ENCODE results near the gene TMC4. TPM values are rescaled to one million over a fixed set of nuclear protein-coding genes. Genes with fewer than 3 reads are reported as not detected.
A peak's percentile ranks its signal among the peaks of the same experiment; 100 is the strongest.

TMC4 gene
- total and polyA plus RNA-seq, 4 donors, result 26.1 to 81.0 (median 33.9) TPM

GRCh38 chr19:54193011-54193410 lies 20.1 kb upstream of the TMC4 start:
- Histone ChIP-seq H3K9ac (ENCODE audit: insufficient read depth in 1 of 2, low read length in 2 of 2) (no peak overlapping the region), H3K4me1 (ENCODE audit: control insufficient read depth in 5 of 5, insufficient read depth in 5 of 5, low read length in 5 of 5) (peaks cover 0 to 19% (median 8%) of the 10 kb centered on the region in 5 donors), H3K4me3 (no peak overlapping the region), H3K9me3 (ENCODE audit: control insufficient read depth in 4 of 4, insufficient read depth in 3 of 4, low read length in 3 of 4) (no peaks in the 10 kb centered on the region), H3K36me3 (ENCODE audit: control insufficient read depth in 4 of 4, insufficient read depth in 4 of 4, low read length in 4 of 4) (peaks cover 0 to 11% (median 8%) of the 10 kb centered on the region in 4 donors), H3K27me3 (ENCODE audit: control insufficient read depth in 3 of 3, insufficient read depth in 3 of 3, low read length in 2 of 3) (no peaks in the 10 kb centered on the region), H3K27ac (ENCODE audit: low read depth in 1 of 2, low read length in 1 of 2) (no peak overlapping the region)
- no peak for DNase-seq
- no peak for ATAC-seq (ENCODE audit: insufficient read depth, low FRiP score)
- no peak for TF ChIP-seq CTCF (IDR thresholded peaks at IDR 0.05; ENCODE audit: control extremely low read depth, extremely low read depth)
- 97 to 99% methylated on average over 11 of the region's 11 CpGs for WGBS, 2 donors

GRCh38 chr19:54191811-54192453 lies 19.0 kb upstream of the TMC4 start:
- Histone ChIP-seq H3K9ac (ENCODE audit: insufficient read depth in 1 of 2, low read length in 2 of 2) (peak overlapping the region; percentile 80 to 81), H3K36me3 (ENCODE audit: control insufficient read depth in 4 of 4, insufficient read depth in 4 of 4, low read length in 4 of 4) (peaks cover 0 to 12% (median 11%) of the 10 kb centered on the region in 4 donors), H3K4me3 (peak overlapping the region; percentile 57), H3K9me3 (ENCODE audit: control insufficient read depth in 4 of 4, insufficient read depth in 3 of 4, low read length in 3 of 4) (no peaks in the 10 kb centered on the region), H3K4me1 (ENCODE audit: control insufficient read depth in 5 of 5, insufficient read depth in 5 of 5, low read length in 5 of 5) (peaks cover 0 to 21% (median 8%) of the 10 kb centered on the region in 5 donors), H3K27ac (ENCODE audit: low read depth in 1 of 2, low read length in 1 of 2) (peak overlapping the region; percentile 98 to 99), H3K27me3 (ENCODE audit: control insufficient read depth in 3 of 3, insufficient read depth in 3 of 3, low read length in 2 of 3) (no peaks in the 10 kb centered on the region)
- no peak for TF ChIP-seq CTCF (IDR thresholded peaks at IDR 0.05; ENCODE audit: control extremely low read depth, extremely low read depth)
- no peak for DNase-seq
- ATAC-seq (ENCODE audit: insufficient read depth, low FRiP score), result no peak
- WGBS, 2 donors, result 60 to 66% methylated on average over 18 to 19 of the region's 19 CpGs

DNA sequence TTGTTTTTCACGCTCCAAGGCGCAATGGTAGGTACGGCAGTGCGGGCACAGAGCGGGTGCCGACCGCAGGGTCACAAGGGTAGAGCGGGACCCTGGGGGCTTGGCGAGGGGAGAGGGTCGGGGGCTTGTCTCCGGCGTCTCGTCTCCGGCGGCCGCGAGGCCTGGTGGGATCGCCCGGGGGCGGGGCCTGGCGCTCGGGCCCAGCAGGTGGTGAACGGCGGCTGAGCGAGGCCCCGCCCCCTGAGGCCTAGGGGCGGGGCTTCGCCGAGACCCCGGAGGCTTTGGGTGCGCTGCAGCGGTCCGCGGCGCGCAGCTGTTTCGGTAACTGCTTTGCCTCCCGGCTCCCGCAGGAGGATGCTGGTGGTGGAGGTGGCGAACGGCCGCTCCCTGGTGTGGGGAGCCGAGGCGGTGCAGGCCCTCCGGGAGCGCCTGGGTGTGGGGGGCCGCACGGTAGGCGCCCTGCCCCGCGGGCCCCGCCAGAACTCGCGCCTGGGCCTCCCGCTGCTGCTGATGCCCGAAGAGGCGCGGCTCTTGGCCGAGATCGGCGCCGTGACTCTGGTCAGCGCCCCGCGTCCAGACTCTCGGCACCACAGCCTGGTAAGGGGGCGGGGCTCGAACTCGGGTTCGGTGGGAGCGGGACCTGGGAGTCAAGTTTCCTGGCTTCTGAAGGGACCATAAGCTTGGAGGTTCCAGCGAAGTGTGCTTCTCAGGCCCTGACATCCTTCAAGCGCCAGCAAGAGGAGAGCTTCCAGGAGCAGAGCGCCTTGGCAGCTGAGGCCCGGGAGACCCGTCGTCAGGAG lies 18.3 kb upstream of the TMC4 start, which contains the start of gene TSEN34:
Gene TSEN34 (plus strand): TSS at position 298 of the 800 bp plus-strand sequence. CDS start 57 bp downstream, at position 355.
- H3K27ac ChIP-seq (ENCODE audit: low read depth in 1 of 2, low read length in 1 of 2), result peak within 1 kb of the TSS; percentile 98 to 99
- peak within 1 kb of the TSS; percentile 84 to 98 for H3K9ac ChIP-seq (ENCODE audit: insufficient read depth in 1 of 2, low read length in 2 of 2)
- TF ChIP-seq CTCF (IDR thresholded peaks at IDR 0.05; ENCODE audit: control extremely low read depth, extremely low read depth), result no peak
- peaks cover 0 to 21% (median 8%) of the 10 kb centered on the region in 5 donors for H3K4me1 ChIP-seq (ENCODE audit: control insufficient read depth in 5 of 5, insufficient read depth in 5 of 5, low read length in 5 of 5)
- WGBS, 2 donors, result 1% methylated on average over 62 to 77 of the region's 77 CpGs
- ATAC-seq (ENCODE audit: insufficient read depth, low FRiP score) (peak; percentile 34), DNase-seq (peak in 2 of 3 donors; percentile 91 to 95)
- H3K4me3 ChIP-seq, result peak within 1 kb of the TSS; percentile 57
- H3K9me3 ChIP-seq (ENCODE audit: control insufficient read depth in 4 of 4, insufficient read depth in 3 of 4, low read length in 3 of 4), result no peaks in the 10 kb centered on the region
- H3K36me3 ChIP-seq (ENCODE audit: control insufficient read depth in 4 of 4, insufficient read depth in 4 of 4, low read length in 4 of 4), result peaks cover 0 to 14% (median 13%) of the 10 kb centered on the region in 4 donors
- H3K27me3 ChIP-seq (ENCODE audit: control insufficient read depth in 3 of 3, insufficient read depth in 3 of 3, low read length in 2 of 3), result no peaks in the 10 kb centered on the region
